T-helper 1 cell treated with Interleukin-12 subunit alpha and Interleukin-12 subunit beta and Interleukin-4 antibody, amounts not matched to agents 30 ng/mL and 1 ng/mL, for 36 hours (primary cell): ENCODE results near the gene PTPN4. TPM values are rescaled to one million over a fixed set of nuclear protein-coding genes. Genes with fewer than 3 reads are reported as not detected.

Source experiments
- intact Hi-C: fragments of 100-400 bp; cut with micrococcal nuclease; formaldehyde crosslinking; loops from one replicate; pipeline ENCODE4 v1.15.1; 2024
- total RNA-seq: library from RNA; stranded (reverse); gene quantifications from 2 replicates; pipeline ENCODE4 v1.2.3, GENCODE V29; 2022

PTPN4 gene
- total RNA-seq, 1 donor from 2014 or later: 47.6 TPM

DNA sequence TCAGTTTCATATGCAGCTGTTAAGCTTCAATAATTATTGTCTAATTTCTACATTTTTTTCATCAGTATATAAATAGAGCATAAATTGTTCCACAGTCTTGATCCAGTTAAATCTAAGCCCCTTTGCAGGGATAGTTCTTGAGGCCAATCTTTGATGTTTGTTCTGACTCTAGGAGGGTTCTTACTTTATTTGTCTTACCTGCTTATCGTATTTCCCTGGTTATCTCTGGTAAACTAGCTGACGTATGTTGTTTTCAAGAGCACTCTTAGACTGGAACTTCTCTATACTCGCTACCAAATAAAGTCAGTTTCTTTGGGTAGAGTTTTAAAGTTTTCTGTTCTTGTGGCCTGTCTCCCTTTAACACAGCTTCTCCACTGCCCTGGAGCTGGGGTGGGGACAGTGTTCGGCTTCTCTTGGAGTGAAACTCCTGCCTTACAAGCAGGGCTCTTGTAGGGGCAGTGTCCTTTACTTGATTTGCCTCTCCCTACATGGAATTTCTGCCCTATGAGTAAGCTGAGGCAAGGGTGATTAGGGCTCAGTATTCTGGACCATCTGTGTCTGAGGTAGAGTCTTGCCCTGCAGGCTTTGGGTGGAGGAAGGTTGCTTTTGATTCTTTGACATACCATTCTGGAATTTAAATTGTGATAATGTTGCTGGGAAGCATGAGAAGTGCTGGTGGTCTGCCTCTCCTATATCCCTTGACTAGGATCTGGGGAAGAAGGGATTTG, 90.3 kb downstream of the PTPN4 start:
- intact Hi-C loops: no loop called here

DNA sequence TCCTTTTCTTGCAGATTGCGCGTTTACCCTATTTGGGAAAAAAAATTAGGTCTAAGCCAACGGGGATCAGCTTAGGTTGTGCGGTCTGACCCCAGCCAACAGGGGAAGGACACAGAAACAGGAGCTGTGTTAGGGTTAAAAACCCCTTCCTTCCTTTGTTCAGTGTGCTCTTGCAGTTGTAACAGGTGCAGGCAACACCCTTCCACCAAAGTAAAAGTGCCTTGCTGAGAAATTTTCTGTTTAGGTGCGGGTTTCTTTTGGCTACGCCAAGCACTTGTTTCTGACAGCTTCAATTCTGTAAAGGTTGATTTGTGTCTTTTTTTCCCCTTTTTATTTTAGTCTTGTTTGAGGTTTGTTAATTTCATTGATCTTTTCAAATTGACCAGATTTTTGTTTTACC, 92.5 kb downstream of the PTPN4 start:
- intact Hi-C loops: no loop called here

DNA sequence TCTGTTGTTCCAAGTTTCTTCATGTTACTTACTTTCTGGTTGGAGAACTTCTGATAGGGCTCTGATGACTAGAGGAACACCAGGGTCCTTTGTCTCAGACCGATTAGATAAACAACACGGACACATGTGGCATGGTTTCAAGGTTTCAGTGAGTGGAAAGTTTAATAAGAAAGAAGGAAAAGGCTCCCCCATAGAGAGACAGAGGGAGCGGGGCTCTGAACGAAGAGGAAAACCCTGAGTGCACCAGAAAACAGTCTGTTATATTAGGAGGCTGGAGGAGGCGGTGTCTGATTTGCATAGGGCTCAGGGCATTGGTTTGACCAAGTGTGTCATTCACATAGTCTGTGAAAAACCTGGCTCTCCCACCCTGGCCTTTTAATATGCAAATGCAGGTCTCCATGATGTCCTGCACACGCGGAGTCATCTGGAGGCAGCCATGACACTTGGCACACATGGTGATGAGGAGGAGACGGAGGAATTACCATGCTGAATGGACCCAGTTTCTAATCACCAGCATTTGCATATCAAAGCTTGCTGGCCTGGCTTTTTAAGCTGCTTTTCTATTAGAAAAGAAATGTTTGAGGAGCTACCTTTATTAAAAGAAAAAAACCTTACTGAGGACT, 94.2 kb downstream of the PTPN4 start:
- intact Hi-C loops: no loop called here

DNA sequence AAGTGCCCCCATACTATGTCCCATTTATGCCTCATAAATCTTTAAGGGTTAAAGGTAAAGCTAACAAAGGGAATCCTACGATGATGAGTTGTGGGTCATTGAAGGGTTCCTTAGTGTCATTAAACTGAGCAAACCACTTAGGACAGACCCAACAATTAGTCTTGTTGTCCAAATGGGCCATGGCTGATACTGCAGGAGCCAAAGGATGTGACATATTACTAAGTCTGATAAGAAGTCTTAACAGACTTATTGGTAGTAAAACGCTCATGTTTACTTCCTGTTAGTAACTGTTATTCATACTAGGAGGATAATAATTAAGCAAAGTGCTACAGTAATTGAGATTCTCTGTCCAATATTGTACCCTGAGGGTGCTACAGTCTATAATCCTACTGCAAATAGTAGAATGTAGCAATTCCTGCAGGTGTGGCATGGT, 96.8 kb downstream of the PTPN4 start:
- intact Hi-C loops: no loop called here

DNA sequence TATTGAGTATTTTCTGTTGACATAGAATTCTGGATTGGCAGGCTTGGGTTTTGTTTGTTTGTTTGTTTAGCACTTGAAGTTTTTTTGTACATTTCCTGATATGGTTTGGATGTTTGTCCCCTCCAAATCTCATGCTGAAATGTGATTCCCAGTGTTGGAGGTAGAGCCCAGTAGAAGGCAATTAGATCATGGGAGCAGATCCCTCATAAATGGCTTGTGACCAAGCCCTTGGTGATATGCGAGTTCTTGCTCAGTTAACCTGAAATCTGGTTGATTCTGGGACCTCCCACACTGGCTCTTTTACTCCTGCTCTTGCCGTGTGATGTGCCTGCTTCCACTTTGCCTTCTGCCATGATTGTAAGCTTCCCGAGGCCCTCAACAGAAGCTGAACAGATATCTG, 98.0 kb downstream of the PTPN4 start:
- intact Hi-C loops: no loop called here

DNA sequence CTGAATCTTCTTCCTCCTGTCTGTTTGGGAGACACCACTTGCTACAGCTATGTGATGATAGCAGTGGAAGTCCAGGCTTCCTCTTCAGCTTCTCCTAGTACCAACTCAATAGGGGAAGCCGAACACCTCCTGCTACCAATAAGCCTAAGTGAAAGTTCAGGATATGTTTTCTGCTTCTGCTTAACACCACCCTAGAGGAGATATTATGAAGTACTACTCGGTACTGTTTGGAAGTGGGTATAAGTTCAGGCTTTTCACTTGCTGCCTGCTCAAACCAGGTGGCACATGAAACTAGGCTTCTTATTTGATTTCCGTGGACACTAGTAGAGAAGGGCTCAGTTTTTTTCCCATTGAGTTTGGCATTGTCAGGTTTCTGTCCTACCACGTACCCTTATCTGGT, 99.8 kb downstream of the PTPN4 start:
- intact Hi-C loops: no loop called here

DNA sequence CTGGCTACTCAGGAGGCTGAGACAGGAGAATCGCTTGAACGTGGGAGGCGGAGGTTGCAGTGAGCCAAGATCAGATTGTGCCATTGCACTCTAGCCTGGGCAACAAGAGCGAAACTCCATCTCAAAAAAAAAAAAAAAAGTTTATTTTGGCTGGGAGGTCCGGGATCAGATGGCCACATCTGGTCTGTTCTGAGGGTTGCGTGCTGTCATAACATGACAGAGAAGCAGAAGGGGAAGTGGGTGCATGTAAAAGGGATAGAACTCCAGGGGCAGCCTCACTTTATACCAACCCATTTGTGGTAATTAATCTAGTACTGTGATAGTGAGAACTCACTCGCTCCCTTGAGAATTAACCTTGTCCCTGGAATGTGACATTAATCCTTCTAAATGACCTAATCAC, 101.2 kb downstream of the PTPN4 start:
- intact Hi-C loops: loop anchor here (5.0 kb wide), 3 partner anchors 316 to 451 kb away; no protein-coding TSS in a partner anchor

DNA sequence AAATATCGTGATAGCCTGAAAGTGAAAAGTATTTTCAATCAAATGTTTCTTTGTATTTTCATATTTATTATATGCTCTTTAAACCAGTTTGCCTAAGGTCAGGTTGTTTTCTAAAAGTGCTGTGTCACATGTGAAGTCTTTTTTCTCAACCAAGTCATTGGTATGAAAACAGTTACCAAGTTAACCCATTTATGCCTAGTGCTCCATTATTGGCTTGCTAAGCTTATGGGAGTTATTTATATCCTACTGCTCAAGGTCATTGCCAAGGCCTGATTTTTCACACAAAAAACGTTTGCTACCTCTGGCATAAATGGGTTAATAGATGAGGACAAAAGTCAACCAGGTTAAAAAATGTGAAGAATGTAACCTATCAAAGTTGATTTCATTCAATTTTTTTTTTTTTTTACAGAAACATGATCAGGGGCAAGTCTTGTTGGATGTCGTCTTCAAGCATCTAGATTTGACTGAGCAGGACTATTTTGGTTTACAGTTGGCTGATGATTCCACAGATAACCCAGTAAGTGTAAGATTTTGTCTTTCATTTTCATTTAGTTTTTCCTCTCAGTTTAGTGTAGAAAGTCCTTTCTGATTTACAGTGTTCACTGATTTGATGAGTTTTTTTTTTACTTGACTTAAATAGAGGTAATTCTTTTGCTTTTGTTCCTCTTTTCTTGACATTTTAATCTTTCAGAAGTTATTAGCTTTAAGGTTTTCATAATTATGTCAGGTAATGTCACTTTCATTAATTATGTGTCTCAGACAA, 102.6 kb downstream of the PTPN4 start:
- intact Hi-C loops: loop anchor here (1.0 to 5.0 kb wide), 7 partner anchors 67 to 450 kb away; partner anchors contain the start of genes EPB41L5, PTPN4 and TMEM177

DNA sequence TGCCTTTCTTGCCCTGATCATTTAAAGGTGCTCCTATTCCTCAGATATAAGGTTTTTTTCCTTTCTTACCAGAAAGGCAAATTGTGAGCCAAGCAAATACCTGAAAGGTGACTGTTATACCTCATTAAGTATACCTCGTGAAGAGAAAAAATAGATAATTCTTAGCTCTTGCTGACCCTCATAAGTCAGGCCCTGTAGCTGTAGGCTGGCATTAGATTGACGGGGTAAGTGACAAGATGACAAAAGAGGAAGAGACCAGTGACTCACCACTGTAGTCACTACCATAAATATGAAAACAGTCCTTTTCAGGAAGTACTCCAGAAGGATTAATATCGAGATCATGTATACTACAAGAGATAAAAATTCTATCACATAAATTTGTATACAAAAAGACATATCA, 104.6 kb downstream of the PTPN4 start:
- intact Hi-C loops: loop anchor here (5.0 kb wide), 3 partner anchors 313 to 448 kb away; no protein-coding TSS in a partner anchor

DNA sequence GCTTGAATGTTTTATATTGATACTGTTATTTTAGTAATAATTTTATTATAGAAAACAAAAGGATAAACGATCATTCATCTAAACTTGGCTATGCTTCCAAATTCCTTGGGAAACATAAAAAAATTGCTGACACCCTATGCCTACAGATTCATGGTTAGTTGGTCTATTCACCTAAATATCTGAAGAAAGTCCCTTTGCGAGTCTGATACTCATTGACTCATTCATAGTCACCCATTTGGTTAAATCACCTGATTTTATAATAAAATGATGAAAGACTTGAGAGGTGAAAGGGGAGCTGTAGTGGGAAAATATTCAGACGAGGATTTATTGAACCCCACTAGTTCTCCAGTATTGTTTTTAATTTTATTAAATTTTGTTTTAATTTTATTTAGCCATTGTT, 112.0 kb downstream of the PTPN4 start:
- intact Hi-C loops: no loop called here

DNA sequence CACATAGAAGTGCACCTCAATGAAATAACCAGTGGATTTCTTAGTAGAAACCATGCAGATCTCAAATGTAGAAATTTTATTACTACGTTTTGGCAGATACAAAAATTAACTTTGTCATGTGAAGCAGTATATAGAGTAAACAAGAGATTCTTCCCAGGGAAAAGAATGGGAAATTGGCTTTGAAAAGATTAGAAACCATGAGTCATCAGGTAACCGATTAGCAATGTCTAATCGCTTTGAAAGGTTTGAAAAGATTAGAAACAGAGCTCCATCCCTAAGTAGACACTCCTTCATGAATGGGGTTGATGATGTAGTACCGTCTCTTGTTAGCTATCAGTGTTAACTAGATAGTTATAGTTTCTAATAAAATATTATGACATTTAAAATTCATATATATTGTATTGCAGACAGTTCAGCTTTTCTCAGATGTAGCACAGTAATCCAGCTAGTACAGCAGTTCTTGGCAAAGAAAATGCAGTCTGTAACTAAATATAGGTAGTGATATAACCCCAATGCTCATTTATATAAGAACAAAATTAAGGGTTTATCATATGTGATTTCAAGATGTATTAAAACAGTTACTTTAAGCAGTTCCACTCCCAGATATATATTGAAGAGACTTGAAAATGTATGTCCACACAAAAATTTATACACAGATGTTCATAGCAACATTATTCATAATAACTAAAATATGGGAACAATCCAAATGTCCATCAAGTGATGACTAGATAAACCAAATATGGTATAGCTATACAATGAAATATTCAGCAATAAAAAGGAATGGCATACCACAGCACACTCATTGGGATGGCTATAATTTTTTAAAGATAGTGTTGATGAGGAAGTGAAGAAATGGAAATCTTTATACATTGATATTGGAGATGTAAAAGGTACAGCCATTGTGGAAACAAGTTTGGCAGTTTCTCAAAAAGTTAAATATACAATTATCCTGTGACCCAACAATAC, 113.9 kb downstream of the PTPN4 start:
- intact Hi-C loops: no loop called here

DNA sequence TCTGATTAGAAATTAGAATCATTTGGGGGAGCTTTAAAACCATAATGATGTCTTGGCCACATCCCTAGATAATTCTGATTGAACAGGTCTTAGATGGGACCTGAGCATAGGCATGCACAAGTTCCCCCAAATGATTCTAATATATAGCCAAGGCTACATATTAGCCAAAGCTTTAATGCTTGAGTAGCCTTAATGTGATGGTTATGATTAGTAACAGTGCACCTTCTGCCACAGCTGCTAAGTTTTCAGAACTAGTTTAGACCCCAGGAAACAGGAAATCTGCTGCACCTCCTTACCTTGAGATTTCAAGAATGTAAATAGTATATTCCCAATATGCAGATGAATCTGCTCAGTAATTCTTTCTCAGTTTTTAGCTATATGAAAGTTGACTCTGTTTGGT, 119.8 kb downstream of the PTPN4 start:
- intact Hi-C loops: no loop called here

DNA sequence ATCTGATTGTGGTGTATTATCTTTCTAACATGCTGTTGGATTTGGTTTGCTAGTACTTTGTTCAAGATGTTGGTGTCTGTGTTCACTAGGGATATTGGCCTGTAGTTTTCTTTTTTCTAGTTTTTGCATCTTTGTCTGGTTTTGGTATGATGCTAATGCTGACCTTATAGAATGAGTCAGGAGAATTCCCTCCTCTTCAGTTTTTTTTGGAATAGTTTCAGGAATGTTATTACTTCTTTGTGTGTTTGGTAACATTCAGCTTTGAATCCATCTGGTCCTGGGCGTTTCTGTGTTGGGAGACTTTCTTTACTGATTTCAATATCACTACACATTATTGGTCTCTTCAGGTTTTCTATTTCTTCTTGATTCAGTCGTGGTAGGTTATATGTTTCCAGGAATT, 129.0 kb downstream of the PTPN4 start:
- intact Hi-C loops: no loop called here

DNA sequence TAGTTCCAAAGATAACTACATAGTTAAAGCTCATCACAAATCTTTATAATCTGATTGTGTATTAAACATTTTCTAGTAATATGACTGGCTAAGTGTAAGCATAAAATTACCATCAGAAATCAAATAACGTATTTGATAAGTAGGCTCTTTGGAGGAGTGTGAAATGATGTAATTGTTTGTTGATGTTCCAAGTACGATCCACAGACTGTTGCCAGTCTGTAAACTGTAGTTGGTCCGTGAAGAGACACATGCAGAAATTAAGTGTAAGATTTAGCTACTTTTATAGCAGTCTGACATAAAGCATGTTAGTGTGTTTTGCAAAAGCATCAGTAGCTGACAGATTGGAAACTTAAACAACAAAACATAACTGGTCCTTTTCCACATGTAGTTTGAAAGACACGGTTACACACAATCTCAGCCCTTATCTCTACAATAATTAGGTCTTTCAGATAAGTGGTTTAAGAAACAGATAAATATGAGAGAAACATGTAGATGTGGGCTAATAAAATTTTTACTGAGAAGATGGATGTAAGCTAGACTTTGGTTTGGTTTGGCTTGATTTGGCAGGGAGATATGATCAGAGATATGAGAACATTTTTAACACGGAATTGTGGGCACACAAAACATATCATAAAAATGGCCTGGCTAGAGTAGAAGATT, 138.1 kb downstream of the PTPN4 start:
- intact Hi-C loops: no loop called here

DNA sequence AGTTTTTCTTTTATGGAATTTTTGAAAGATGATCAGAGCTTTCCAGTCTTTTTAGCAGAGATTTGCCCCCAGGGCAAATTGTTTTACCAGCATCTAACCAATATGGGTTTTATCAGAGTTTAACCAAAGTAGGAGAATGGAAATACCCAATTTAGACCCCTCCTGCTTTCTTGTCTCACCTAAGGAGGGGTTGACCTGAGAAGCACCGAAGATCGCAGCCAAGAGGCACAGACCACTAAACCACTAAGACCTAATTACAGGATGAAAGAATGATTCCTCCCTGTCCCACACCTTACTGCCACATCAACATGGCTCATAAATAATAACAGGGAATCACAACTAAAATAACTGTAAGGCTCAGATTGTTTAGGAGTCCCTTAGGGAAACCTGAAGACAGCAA, 141.3 kb downstream of the PTPN4 start:
- intact Hi-C loops: no loop called here

DNA sequence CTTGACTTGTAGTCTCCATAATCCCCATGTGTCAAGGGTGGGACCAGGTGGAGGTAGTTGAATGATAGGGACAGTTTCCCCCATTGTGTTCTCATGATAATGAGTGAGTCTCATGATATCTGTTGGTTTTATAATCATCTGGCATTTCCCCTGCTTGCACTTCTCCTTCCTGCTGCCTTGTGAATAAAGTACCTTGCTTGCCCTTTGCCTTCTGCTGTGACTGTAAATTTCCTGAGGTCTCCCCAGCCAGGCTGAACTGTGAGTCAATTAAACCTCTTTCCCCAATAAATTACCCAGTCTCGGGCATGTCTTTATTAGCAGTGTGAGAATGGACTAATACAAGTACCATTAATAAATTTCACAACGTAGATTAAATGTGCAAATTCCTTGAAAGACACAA, 150.8 kb downstream of the PTPN4 start:
- intact Hi-C loops: no loop called here

DNA sequence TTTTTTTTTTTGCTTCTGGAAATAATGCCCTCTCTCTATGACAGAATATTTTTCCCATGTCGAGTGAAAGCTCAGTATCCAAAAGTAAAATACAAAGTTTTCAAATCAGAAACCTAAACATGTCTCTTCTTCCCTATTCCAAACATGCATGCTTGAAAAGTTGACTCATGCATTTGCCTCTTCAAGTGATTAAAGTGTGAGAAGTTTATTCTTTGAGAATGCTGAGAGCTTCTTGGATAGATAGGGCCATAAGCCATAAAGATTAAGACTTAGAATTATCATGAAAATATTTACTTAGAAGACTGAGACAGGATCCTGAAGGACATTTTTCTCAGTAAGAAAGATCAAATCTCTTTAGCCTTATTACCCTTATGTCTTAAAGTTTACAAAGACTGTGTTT, 154.5 kb downstream of the PTPN4 start:
- intact Hi-C loops: no loop called here

DNA sequence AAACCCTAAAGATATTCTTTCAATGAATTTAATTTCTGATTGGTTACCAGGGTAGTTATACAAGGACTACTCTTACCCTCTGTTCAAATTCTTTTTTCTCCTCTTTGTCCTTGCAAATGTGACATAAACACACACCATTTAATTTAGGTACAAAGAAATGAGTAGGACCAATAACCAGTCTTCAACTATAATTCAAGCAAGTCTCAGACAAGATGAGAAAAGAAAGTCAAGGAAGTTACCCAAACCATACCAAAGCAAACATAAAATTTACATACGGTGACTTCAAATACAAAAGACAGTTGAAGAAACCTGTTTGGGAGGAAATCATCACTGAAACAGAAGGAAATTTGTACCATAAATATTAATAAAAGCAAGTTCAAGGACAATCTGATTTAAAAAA, 162.1 kb downstream of the PTPN4 start:
- intact Hi-C loops: no loop called here

DNA sequence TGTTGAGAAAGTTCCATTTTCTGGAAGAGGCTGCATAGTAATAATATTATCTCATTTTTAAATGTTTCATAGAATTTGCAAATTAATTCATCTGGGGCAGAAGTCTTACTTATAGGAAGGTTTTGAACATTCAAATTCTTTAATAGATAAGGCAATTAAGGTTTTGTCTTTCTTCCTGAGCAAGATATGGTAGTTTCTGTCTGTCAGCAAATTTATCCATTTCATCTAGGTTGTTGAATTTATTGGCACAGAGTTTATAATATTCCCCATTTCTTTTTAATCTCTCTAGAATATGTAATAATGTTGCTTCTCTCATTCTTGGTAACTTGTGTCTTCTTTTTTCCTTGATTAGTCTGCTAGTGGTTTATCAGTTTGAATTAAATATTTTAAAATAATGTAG, 163.0 kb downstream of the PTPN4 start:
- intact Hi-C loops: no loop called here

DNA sequence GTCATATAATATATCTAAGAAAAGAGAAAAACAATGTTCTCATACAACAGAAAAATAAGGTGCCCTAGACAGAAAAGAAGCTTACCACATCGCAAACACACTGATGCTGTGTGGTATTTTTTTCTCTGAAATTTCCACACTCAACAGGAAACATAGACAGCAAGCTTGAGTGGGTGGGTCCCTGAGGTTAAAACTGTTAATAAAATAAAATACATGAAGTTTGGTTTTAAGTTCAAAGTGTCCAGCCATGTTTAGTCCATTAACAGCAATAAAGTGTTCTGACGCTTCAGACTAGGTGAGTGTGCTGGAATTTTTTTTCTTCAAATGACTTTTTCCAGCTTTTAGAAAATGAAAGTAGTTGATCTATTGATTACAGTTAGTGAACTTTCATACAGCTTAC, 169.8 kb downstream of the PTPN4 start:
- intact Hi-C loops: loop anchor here (1.0 to 2.0 kb wide), 5 partner anchors 67 to 303 kb away; partner anchors contain the start of genes EPB41L5 and PTPN4
